Stimulated activated CD4-positive, alpha-beta T cell treated with anti-CD3 and anti-CD28 coated beads, Interleukin-1b, Interleukin-23, amount 100 ng/mL, for 48 hours (primary cell): ENCODE data around the gene TRIM2.
A peak's percentile ranks its signal among the peaks of the same experiment; 100 is the strongest.
"Not testable (repeated sequence)": the region's sequence is repeated elsewhere in the genome, so short reads cannot be mapped to it uniquely, and the experiment has no call there.

Source experiments
- DNase-seq: peaks from one replicate; pipeline ENCODE4 v3.0.0-alpha.2; 2020

TRIM2 gene

GRCh38 chr4:153204247-153204671, at the start of gene TRIM2:
TRIM2 (plus strand) TSS chr4:153204443; CDS start chr4:153204531, 88 bp downstream.
- no peak for DNase-seq

GRCh38 chr4:153155686-153156085, 48.6 kb upstream of the TRIM2 start:
- no peak for DNase-seq

- peak; percentile 16 for DNase-seq
These were observed 48.0 kb upstream of the TRIM2 start for GRCh38 chr4:153156263-153156662.

- DNase-seq: no peak
These were observed 47.5 kb upstream of the TRIM2 start for GRCh38 chr4:153156721-153157120.

- no peak for DNase-seq
These were observed 45.2 kb upstream of the TRIM2 start for GRCh38 chr4:153159016-153159415.

GRCh38 chr4:153159728-153160221, 44.5 kb upstream of the TRIM2 start:
- DNase-seq: no peak

GRCh38 chr4:153160821-153161220, 43.4 kb upstream of the TRIM2 start:
- no peak for DNase-seq

- DNase-seq: no peak
These were observed 42.8 kb upstream of the TRIM2 start for GRCh38 chr4:153161226-153161963.

- not testable (repeated sequence) for DNase-seq
These were observed 39.0 kb upstream of the TRIM2 start for GRCh38 chr4:153165236-153165635.

- DNase-seq: no peak
These were observed 37.3 kb upstream of the TRIM2 start for GRCh38 chr4:153166716-153167501.

GRCh38 chr4:153169776-153170175, 34.5 kb upstream of the TRIM2 start:
- no peak for DNase-seq

- no peak for DNase-seq
These were observed 33.8 kb upstream of the TRIM2 start for GRCh38 chr4:153170407-153170806.

- DNase-seq: no peak
These were observed 29.2 kb upstream of the TRIM2 start for GRCh38 chr4:153174821-153175567.

GRCh38 chr4:153176938-153177337, 27.3 kb upstream of the TRIM2 start:
- no peak for DNase-seq

- DNase-seq: no peak
These were observed 26.4 kb upstream of the TRIM2 start for GRCh38 chr4:153177841-153178240.

- no peak for DNase-seq
These were observed 25.1 kb upstream of the TRIM2 start for GRCh38 chr4:153179100-153179499.

GRCh38 chr4:153181293-153181692, 22.9 kb upstream of the TRIM2 start:
- DNase-seq: no peak

GRCh38 chr4:153181700-153182099, 22.5 kb upstream of the TRIM2 start:
- no peak for DNase-seq

- no peak for DNase-seq
These were observed 21.1 kb upstream of the TRIM2 start for GRCh38 chr4:153183146-153183545.

GRCh38 chr4:153185331-153185852, 18.9 kb upstream of the TRIM2 start:
- no peak for DNase-seq

- DNase-seq: no peak
These were observed 18.1 kb upstream of the TRIM2 start for GRCh38 chr4:153186046-153186728.

- no peak for DNase-seq
These were observed 15.0 kb upstream of the TRIM2 start for GRCh38 chr4:153189016-153189801.
